K562 (cell line): ENCODE data around the gene WDR18. TPM values are rescaled to one million over a fixed set of nuclear protein-coding genes. Genes with fewer than 3 reads are reported as not detected.

Experiments used
- BCOR ChIP-seq: fragments of 450-650 bp; IDR thresholded peaks from 2 replicates; pipeline ENCODE4 v1.6.1; 2016
- CBX8 ChIP-seq: fragments of 200-600 bp; sonication (generic); IDR thresholded peaks from 2 replicates; pipeline ENCODE4 v1.6.1; 2012; ENCODE audit warnings: borderline replicate concordance, mixed run types, low read depth, mild to moderate bottlenecking, moderate library complexity, mixed read lengths, low read length, control low read depth, inconsistent platforms; ENCODE audit not compliant: poor library complexity, severe bottlenecking; ENCODE audit errors: extremely low read depth
- HDGF ChIP-seq: fragments of 450-650 bp; IDR thresholded peaks from 2 replicates; pipeline ENCODE4 v1.6.1; 2016
- KHSRP ChIP-seq: fragments of 450-650 bp; IDR thresholded peaks from 2 replicates; pipeline ENCODE4 v1.6.1; 2017
- MCM2 ChIP-seq: fragments of 450-650 bp; IDR thresholded peaks from 2 replicates; pipeline ENCODE4 v1.6.1; 2017; ENCODE audit warnings: low read depth, mild to moderate bottlenecking
- MTA2 ChIP-seq: fragments of 450-650 bp; IDR thresholded peaks from 2 replicates; pipeline ENCODE4 v1.6.1; 2016; ENCODE audit warnings: low read depth
- NR2C1 ChIP-seq, 2 experiments: fragments of 450-650 bp; IDR thresholded peaks; 2 replicates each; pipeline ENCODE4 v1.6.1; 2017; ENCODE audit warnings: mild to moderate bottlenecking in 2 of 2, antibody characterized with exemption in 1 of 2, inconsistent platforms in 1 of 2, missing compliant biosample characterization in 1 of 2, missing genetic modification characterization in 1 of 2
- SRF ChIP-seq, 2 experiments: fragments of 250-450, 450-650 bp in 1 of 2; sonication (Bioruptor Pico) in 1 of 2; sonication (generic) in 1 of 2; formaldehyde crosslinking; IDR thresholded peaks; 2 replicates each; pipeline versions ENCODE4 v1.5.0 to v1.5.1; 2020 to 2022; ENCODE audit warnings: mild to moderate bottlenecking in 1 of 2, missing genetic modification reagents in 1 of 2
- polyA plus RNA-seq, 8 experiments: library from polyadenylated mRNA; depleted of rRNA in 4 of 8; stranded (reverse) in 5 of 8; unstranded in 3 of 8; fragments of >200 nt; fragmentation: Nextera tagmentation in 2 of 8; fragmentation: Illumina TruSeq in 1 of 8; extraction: Ambion mirVana in 2 of 8; extraction: Trizol in 1 of 8; gene quantifications; 2 replicates each; pipeline versions ENCODE4 v1.2.1 to v1.2.3, GENCODE V29; 2011 to 2014; ENCODE audit warnings: inconsistent platforms in 1 of 8, missing spikeins in 1 of 8
- total RNA-seq, 7 experiments: library from RNA; depleted of rRNA in 6 of 7; stranded (reverse); fragments of >200 nt in 6 of 7; fragmentation: Illumina TruSeq in 2 of 7; extraction: Trizol in 2 of 7; gene quantifications; 2 replicates each; pipeline versions ENCODE4 v1.2.1 to v1.2.3, GENCODE V29; 2011 to 2021; ENCODE audit warnings: low replicate concordance in 1 of 7
- TF ChIP-seq, protein P1 (sequence below), 2 experiments: fragments of 450-650 bp in 1 of 2; sonication (generic) in 1 of 2; formaldehyde crosslinking in 1 of 2; IDR thresholded peaks; 2 replicates each; pipeline versions ENCODE4 v1.7.1 to v1.9.0; 2016 to 2022; ENCODE audit warnings: inconsistent platforms in 1 of 2, mild to moderate bottlenecking in 1 of 2, missing genetic modification reagents in 1 of 2
- TF ChIP-seq, protein P2 (sequence below): fragments of 150-350 bp; IDR thresholded peaks from 2 replicates; pipeline ENCODE4 v1.6.1; 2014; ENCODE audit warnings: low read depth, mild to moderate bottlenecking, low read length, borderline replicate concordance
- TF ChIP-seq, protein P3 (sequence below), 3 experiments: IDR thresholded peaks in 2 of 3; conservative IDR thresholded peaks in 1 of 3; 2 replicates each; pipeline ENCODE4 v1.5.1; 2011 to 2012; ENCODE audit warnings: low read length in 3 of 3, mild to moderate bottlenecking in 3 of 3, control low read depth in 2 of 3, improper control_type of control experiment in 1 of 3, inconsistent platforms in 1 of 3, low read depth in 1 of 3, mixed read lengths in 1 of 3, moderate library complexity in 1 of 3; ENCODE audit not compliant: insufficient read depth in 2 of 3

Gene WDR18
- total and polyA plus RNA-seq, 9 of the 15 experiments (the other 6 are each of a cell fraction or from before 2014, with no cell fraction given): 0.65 to 181 (median 30.1) TPM

DNA sequence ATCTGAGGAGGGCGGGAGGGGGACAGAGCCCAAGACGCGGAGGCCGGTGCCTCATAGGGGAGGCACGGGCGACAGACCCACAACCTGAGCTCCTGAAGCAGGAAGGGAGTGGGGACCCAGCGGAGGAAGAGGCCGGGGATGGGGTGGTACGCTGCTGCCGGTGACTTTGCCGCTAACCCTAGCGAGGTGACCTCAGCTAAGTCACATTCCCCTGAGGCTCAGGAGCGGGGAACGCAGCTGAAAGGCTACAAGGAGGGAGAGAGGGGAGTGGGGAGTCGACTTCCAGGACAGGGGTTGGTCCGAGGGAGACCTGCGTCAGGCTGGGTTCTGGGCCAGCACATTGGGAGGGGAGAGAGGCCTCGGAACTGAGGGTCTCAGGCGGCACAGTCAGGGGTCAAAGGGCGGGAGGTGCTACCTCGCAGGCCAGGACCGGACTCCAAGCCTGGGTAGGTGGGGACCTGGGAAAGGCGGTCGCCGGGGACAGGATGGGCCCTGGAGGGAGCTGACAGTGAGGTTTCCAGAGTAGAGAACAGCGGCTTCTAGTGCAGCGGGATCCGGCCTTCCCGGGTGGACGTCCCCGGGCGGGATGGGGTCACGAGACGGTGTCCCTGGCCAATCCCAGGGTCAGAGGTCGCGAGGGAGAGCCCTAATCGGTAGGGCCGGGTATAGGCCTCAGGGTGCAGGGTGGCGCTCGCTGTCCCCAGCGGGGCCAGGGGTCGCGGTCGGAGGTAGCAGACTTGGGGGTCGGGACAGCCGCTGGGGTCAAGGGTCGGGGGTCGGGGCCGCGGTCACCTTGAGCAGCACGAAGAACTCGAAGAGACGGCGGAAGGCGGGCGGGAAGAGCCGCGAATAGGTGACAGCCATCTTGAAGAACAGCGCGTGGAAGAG lies 36.1 kb downstream of the WDR18 start (continued):
- TF ChIP-seq, protein P1, sequence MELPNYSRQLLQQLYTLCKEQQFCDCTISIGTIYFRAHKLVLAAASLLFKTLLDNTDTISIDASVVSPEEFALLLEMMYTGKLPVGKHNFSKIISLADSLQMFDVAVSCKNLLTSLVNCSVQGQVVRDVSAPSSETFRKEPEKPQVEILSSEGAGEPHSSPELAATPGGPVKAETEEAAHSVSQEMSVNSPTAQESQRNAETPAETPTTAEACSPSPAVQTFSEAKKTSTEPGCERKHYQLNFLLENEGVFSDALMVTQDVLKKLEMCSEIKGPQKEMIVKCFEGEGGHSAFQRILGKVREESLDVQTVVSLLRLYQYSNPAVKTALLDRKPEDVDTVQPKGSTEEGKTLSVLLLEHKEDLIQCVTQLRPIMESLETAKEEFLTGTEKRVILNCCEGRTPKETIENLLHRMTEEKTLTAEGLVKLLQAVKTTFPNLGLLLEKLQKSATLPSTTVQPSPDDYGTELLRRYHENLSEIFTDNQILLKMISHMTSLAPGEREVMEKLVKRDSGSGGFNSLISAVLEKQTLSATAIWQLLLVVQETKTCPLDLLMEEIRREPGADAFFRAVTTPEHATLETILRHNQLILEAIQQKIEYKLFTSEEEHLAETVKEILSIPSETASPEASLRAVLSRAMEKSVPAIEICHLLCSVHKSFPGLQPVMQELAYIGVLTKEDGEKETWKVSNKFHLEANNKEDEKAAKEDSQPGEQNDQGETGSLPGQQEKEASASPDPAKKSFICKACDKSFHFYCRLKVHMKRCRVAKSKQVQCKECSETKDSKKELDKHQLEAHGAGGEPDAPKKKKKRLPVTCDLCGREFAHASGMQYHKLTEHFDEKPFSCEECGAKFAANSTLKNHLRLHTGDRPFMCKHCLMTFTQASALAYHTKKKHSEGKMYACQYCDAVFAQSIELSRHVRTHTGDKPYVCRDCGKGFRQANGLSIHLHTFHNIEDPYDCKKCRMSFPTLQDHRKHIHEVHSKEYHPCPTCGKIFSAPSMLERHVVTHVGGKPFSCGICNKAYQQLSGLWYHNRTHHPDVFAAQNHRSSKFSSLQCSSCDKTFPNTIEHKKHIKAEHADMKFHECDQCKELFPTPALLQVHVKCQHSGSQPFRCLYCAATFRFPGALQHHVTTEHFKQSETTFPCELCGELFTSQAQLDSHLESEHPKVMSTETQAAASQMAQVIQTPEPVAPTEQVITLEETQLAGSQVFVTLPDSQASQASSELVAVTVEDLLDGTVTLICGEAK (IDR thresholded peaks at IDR 0.05): 0 out of 2 replicates have a peak, but pooled peaks have one; percentile 8
- TF ChIP-seq, protein P1 (CRISPR knock-in tag; IDR thresholded peaks at IDR 0.05): no peak
- TF ChIP-seq SRF (CRISPR knock-in tag; IDR thresholded peaks at IDR 0.05): no peak
- no peak for TF ChIP-seq KHSRP
- no peak for TF ChIP-seq BCOR
- peak; percentile 93 for TF ChIP-seq NR2C1 (IDR thresholded peaks at IDR 0.05)
- peak; percentile 95 for TF ChIP-seq NR2C1 (tag; IDR thresholded peaks at IDR 0.05)
- TF ChIP-seq CBX8: no peak
- 0 out of 2 replicates have a peak, but pooled peaks have one; percentile 6 for TF ChIP-seq MTA2
- TF ChIP-seq HDGF: no peak
- TF ChIP-seq, protein P2, sequence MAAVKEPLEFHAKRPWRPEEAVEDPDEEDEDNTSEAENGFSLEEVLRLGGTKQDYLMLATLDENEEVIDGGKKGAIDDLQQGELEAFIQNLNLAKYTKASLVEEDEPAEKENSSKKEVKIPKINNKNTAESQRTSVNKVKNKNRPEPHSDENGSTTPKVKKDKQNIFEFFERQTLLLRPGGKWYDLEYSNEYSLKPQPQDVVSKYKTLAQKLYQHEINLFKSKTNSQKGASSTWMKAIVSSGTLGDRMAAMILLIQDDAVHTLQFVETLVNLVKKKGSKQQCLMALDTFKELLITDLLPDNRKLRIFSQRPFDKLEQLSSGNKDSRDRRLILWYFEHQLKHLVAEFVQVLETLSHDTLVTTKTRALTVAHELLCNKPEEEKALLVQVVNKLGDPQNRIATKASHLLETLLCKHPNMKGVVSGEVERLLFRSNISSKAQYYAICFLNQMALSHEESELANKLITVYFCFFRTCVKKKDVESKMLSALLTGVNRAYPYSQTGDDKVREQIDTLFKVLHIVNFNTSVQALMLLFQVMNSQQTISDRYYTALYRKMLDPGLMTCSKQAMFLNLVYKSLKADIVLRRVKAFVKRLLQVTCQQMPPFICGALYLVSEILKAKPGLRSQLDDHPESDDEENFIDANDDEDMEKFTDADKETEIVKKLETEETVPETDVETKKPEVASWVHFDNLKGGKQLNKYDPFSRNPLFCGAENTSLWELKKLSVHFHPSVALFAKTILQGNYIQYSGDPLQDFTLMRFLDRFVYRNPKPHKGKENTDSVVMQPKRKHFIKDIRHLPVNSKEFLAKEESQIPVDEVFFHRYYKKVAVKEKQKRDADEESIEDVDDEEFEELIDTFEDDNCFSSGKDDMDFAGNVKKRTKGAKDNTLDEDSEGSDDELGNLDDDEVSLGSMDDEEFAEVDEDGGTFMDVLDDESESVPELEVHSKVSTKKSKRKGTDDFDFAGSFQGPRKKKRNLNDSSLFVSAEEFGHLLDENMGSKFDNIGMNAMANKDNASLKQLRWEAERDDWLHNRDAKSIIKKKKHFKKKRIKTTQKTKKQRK: no peak
- TF ChIP-seq MCM2: no peak
- TF ChIP-seq, protein P3, sequence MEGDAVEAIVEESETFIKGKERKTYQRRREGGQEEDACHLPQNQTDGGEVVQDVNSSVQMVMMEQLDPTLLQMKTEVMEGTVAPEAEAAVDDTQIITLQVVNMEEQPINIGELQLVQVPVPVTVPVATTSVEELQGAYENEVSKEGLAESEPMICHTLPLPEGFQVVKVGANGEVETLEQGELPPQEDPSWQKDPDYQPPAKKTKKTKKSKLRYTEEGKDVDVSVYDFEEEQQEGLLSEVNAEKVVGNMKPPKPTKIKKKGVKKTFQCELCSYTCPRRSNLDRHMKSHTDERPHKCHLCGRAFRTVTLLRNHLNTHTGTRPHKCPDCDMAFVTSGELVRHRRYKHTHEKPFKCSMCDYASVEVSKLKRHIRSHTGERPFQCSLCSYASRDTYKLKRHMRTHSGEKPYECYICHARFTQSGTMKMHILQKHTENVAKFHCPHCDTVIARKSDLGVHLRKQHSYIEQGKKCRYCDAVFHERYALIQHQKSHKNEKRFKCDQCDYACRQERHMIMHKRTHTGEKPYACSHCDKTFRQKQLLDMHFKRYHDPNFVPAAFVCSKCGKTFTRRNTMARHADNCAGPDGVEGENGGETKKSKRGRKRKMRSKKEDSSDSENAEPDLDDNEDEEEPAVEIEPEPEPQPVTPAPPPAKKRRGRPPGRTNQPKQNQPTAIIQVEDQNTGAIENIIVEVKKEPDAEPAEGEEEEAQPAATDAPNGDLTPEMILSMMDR (IDR thresholded peaks at IDR 0.05 in 2 of 3, conservative IDR thresholded peaks at IDR 0.05 in 1 of 3; ENCODE audit: insufficient read depth in 2 of 3, low read depth in 1 of 3, low read length in 3 of 3): no peak
